OCI-LY3 (cell line): Measurements from ENCODE around the gene STRA6.

ENCODE experiments used
- CTCF ChIP-seq: fragments of 200-600, 300-600 bp; sonication (generic); IDR thresholded peaks from 2 replicates; pipeline ENCODE4 v1.5.1; 2014; ENCODE audit warnings: antibody characterized with exemption, low read length, low read depth
- EZH2phosphoT487 ChIP-seq: fragments of 200-600 bp; shearing (Covaris generic); IDR thresholded peaks from 2 replicates; pipeline ENCODE4 v1.6.1; 2018; ENCODE audit warnings: antibody characterized with exemption, mixed run types, low read depth

GRCh38 chr15:74239051-74239705, 36.6 kb upstream of the STRA6 start:
- TF ChIP-seq CTCF = no peak
- TF ChIP-seq EZH2phosphoT487 = no peak
